ENCODE measurements around the gene CAVIN3.

Gene CAVIN3

DNA sequence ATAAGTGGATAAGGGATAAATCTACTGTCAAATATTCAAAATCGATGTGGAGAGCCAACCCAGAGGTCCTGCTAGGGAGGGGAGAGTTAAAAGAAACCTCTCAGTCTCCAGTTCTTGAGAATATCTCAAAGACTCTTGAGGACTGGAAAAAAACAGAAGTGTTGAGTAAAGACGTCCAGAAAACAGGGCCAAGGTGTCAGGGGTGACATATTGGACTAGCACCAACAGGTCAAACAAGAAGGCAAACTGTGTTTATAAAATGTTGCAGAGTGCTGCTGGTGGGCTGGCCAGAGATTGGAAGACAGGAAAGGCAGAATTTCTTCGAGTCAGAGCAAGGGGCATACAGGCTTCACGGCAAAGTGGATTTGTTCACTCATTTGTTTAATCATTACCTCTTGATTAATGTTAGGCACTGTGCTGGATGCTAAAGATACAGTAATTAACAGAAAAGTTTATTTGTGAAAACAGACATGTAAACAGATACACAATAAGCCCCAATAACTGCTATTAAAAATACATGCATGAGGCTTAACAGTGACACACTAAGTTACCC is 36.3 kb upstream of the CAVIN3 start:
- H3K27ac ChIP-seq, result no peak overlapping the region
- TF ChIP-seq, protein P1, sequence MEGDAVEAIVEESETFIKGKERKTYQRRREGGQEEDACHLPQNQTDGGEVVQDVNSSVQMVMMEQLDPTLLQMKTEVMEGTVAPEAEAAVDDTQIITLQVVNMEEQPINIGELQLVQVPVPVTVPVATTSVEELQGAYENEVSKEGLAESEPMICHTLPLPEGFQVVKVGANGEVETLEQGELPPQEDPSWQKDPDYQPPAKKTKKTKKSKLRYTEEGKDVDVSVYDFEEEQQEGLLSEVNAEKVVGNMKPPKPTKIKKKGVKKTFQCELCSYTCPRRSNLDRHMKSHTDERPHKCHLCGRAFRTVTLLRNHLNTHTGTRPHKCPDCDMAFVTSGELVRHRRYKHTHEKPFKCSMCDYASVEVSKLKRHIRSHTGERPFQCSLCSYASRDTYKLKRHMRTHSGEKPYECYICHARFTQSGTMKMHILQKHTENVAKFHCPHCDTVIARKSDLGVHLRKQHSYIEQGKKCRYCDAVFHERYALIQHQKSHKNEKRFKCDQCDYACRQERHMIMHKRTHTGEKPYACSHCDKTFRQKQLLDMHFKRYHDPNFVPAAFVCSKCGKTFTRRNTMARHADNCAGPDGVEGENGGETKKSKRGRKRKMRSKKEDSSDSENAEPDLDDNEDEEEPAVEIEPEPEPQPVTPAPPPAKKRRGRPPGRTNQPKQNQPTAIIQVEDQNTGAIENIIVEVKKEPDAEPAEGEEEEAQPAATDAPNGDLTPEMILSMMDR (IDR thresholded peaks at IDR 0.05), result no peak
- TF ChIP-seq ZFX (IDR thresholded peaks at IDR 0.05; ENCODE audit: borderline replicate concordance), result no peak

DNA sequence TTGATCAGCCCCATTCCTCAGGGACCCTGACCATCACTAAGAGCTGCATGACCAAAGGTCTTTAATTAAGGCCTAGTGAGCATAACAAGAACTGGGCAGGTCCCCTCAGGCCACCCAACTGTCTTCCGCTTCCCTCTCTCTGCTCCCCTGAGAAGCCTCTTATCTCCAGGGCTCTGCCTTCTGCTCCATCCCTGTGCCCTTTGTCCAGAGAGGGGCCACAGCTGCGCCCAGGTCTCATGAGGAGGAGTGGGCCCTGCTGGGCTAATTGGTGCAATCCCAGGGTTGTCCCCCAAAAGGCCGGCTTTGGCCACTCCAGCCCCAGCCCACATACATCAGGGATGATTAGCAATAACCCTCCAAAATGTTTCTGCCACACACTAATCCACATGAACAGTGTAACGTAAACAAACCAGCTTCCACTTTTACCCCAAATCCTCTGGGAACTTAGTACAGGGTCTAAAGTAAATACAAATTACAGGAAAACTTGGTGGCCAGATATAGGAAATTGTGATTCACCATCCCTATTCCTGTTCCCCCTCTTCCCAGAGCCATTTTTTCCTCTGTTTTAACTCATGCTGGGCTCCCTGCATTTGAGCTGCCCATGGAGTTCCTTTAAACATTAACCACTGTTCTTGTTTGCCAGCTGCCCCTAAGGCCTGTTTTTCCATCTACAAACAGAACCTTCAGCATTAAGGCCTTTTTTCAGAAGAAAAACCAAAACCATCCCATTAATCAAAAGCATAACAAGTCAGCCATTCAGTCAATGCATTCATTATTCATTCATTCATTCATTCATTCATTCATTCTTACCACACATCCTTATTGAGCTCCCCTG is 34.6 kb upstream of the CAVIN3 start:
- no peak for TF ChIP-seq ZFX (IDR thresholded peaks at IDR 0.05; ENCODE audit: borderline replicate concordance)
- TF ChIP-seq, protein P1 (IDR thresholded peaks at IDR 0.05), result no peak
- H3K27ac ChIP-seq, result peak overlapping the region; percentile 47

DNA sequence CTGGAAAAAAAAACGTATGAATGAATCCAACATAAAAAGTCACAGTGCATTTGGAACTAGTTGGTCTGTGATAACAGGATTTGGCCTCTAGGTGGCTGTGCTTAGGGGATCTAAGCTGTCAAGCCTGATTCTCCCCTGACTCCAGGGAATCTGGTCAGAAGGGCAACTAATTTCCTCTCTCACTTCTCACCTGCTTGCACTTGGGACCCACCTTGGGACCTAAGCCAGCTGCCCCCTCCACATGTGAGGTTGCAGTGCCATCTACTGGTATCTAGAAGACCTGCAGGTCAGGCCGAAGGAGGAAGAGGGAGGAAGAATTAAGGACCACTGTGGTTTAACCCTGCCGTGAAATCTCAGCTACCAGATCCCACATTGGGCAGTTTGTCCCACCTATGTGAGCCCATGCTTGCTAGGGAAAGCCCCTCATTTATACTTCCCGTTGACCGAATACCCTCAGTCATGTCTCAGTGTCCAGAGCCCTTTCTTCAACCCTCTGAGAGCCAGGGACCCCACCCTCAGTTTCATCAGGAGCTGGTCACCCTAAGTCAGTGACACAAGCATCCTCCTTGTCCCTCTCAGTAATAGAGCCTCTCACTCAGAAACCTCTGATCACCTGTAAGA is 33.2 kb upstream of the CAVIN3 start:
- H3K27ac ChIP-seq, result no peak overlapping the region
- TF ChIP-seq, protein P1 (IDR thresholded peaks at IDR 0.05), result peak; percentile 94
- no peak for TF ChIP-seq ZFX (IDR thresholded peaks at IDR 0.05; ENCODE audit: borderline replicate concordance)

DNA sequence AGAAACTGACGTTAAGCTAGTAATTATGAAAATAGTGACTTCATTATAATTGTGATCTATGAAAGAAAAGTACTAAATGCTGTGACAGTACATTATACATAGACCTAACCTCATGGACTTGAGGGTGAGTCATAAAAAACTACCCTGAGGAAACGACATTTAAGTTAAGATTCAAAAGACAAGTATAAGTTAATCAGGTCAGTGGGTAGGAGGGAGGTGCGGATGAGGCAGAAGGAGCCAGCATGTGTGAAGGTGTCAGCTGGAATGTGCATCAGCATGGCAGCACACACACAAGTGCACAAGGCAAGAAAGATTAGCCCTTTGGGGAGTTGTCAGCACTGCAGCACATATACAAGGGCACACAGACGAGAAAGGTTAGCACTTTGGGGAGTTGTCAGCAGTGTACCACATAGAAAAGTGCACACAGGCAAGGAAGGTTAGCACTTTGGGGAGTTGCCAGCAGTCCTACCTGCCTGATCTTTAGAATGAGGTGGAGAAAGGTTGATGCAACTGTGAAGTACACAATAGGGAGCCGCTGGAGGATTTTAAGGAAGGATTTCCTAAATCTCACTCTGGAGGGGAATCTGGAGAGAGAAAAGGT is 31.6 kb upstream of the CAVIN3 start:
- H3K27ac ChIP-seq, result no peak overlapping the region
- TF ChIP-seq, protein P1 (IDR thresholded peaks at IDR 0.05), result no peak
- no peak for TF ChIP-seq ZFX (IDR thresholded peaks at IDR 0.05; ENCODE audit: borderline replicate concordance)

DNA sequence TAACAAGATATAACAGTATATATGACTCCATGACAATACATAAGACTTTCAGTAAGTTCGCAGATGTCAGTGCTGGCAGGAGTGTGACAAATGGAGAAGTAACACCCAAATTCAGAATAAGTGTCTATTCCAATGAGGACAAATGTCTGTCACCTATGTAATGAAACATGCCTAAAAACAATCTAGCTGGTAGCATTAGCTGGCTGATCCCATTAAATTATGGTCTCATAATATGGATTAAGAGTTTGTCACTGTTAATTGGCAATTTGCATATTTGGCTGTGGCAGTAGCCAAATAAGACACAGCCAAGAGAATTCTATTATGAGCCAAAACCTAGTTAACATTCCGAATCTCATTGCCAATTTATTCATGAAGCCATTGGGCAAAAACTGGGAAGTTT is 30.2 kb upstream of the CAVIN3 start:
- TF ChIP-seq ZFX (IDR thresholded peaks at IDR 0.05; ENCODE audit: borderline replicate concordance), result no peak
- TF ChIP-seq, protein P1 (IDR thresholded peaks at IDR 0.05), result no peak
- H3K27ac ChIP-seq, result no peak overlapping the region

DNA sequence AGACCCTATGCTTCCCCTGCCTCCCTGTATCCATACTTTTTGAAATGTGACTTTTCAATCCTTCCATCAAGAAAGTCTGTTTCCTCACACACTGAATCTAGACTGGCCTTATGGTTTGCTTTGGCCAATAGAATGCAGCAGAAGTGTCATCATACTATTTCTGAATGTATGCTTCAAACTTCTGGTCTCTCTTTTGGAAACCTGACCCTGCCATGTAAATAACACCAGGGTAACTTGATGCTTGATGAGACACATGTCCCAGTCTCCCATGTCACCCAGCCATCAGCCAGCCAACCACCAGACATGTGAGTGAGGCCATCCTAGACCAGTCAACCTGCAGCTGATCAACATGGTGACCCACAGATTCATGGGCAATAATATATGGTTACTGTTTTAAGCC is 29.7 kb upstream of the CAVIN3 start:
- no peak overlapping the region for H3K27ac ChIP-seq
- TF ChIP-seq, protein P1 (IDR thresholded peaks at IDR 0.05), result no peak
- TF ChIP-seq ZFX (IDR thresholded peaks at IDR 0.05; ENCODE audit: borderline replicate concordance), result no peak
